GM12878 (cell line): Measurements from ENCODE around the gene GID8.

Experiments used
- BHLHE40 ChIP-seq, 2 experiments: fragments of 450-650 bp in 1 of 2; IDR thresholded peaks; 2 replicates each; pipeline ENCODE4 v1.6.1; 2011 to 2017; ENCODE audit warnings: low read depth in 2 of 2, borderline replicate concordance in 1 of 2, improper control_type of control experiment in 1 of 2, low read length in 1 of 2, mild to moderate bottlenecking in 1 of 2
- EP300 ChIP-seq, 2 experiments: fragments of 150-350 bp in 1 of 2; IDR thresholded peaks; 2 replicates each; pipeline ENCODE4 v1.6.1; 2011 to 2012; ENCODE audit warnings: low read depth in 2 of 2, low read length in 2 of 2, borderline replicate concordance in 1 of 2, improper control_type of control experiment in 1 of 2, inconsistent platforms in 1 of 2; ENCODE audit not compliant: control insufficient read depth in 1 of 2
- KDM1A ChIP-seq: fragments of 200-600 bp; sonication (generic); IDR thresholded peaks from 2 replicates; pipeline ENCODE4 v1.6.1; 2016; ENCODE audit warnings: borderline replicate concordance
- TF ChIP-seq, protein P1 (sequence below): fragments of 450-650 bp; IDR thresholded peaks from 2 replicates; pipeline ENCODE4 v1.6.1; 2016; ENCODE audit warnings: mild to moderate bottlenecking
- TF ChIP-seq, protein P2 (sequence below), 3 experiments: IDR thresholded peaks in 2 of 3; conservative IDR thresholded peaks in 1 of 3; 2 replicates each; pipeline ENCODE4 v1.5.1; 2011; ENCODE audit warnings: low read depth in 3 of 3, low read length in 3 of 3, mild to moderate bottlenecking in 3 of 3, control low read depth in 2 of 3, moderate library complexity in 2 of 3, inconsistent platforms in 1 of 3, mixed read lengths in 1 of 3; ENCODE audit not compliant: control insufficient read depth in 2 of 3, insufficient read depth in 1 of 3; ENCODE audit errors: extremely low read depth in 1 of 3

DNA sequence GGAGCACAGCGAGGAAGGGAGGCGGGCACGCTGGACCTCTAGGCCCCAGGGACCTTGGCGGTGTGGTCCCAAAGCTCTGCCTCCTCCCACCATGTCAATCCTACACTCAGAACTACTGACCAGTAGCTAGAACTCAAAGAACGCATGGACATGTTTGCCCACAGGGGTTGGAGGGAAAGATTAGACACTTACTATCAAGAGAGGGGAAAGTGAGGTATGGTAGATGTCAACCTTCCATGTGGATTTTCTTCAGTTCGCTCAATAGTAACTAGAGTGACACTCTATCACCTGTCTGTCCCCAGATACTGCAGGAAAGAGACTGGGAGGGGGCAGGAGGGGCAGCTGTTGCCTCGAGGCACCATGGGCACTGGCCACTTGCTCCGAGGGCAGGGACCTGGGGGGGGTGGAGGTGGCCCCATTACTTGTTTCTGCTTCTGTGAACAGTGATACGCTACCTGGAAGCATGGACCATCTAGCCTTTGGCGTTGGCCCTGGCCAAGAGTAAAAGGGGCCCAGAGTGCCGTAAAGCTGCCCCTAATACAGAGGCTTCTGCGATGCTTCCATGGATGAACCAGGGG lies 10.7 kb upstream of the GID8 start:
- TF ChIP-seq EP300 (IDR thresholded peaks at IDR 0.05; ENCODE audit: borderline replicate concordance in 1 of 2, control insufficient read depth in 1 of 2, low read depth in 2 of 2, low read length in 2 of 2): no peak
- TF ChIP-seq, protein P1, sequence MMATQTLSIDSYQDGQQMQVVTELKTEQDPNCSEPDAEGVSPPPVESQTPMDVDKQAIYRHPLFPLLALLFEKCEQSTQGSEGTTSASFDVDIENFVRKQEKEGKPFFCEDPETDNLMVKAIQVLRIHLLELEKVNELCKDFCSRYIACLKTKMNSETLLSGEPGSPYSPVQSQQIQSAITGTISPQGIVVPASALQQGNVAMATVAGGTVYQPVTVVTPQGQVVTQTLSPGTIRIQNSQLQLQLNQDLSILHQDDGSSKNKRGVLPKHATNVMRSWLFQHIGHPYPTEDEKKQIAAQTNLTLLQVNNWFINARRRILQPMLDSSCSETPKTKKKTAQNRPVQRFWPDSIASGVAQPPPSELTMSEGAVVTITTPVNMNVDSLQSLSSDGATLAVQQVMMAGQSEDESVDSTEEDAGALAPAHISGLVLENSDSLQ: no peak
- no peak for TF ChIP-seq KDM1A
- TF ChIP-seq, protein P2, sequence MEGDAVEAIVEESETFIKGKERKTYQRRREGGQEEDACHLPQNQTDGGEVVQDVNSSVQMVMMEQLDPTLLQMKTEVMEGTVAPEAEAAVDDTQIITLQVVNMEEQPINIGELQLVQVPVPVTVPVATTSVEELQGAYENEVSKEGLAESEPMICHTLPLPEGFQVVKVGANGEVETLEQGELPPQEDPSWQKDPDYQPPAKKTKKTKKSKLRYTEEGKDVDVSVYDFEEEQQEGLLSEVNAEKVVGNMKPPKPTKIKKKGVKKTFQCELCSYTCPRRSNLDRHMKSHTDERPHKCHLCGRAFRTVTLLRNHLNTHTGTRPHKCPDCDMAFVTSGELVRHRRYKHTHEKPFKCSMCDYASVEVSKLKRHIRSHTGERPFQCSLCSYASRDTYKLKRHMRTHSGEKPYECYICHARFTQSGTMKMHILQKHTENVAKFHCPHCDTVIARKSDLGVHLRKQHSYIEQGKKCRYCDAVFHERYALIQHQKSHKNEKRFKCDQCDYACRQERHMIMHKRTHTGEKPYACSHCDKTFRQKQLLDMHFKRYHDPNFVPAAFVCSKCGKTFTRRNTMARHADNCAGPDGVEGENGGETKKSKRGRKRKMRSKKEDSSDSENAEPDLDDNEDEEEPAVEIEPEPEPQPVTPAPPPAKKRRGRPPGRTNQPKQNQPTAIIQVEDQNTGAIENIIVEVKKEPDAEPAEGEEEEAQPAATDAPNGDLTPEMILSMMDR (IDR thresholded peaks at IDR 0.05 in 2 of 3, conservative IDR thresholded peaks at IDR 0.05 in 1 of 3; ENCODE audit: control insufficient read depth in 2 of 3, extremely low read depth in 1 of 3, insufficient read depth in 1 of 3, low read depth in 3 of 3, low read length in 3 of 3): no peak
- TF ChIP-seq BHLHE40 (IDR thresholded peaks at IDR 0.05; ENCODE audit: borderline replicate concordance in 1 of 2, low read depth in 2 of 2, low read length in 1 of 2): no peak
